GM18519 (cell line): ENCODE data around the gene GSS.

Experiments used
- ATAC-seq: cut with Tn5 transposase; IDR thresholded peaks from one replicate; pipeline ENCODE4 v1.9.1; 2021; ENCODE audit warnings: mild to moderate bottlenecking, moderate library complexity; ENCODE audit not compliant: unreplicated experiment, low FRiP score

GSS gene

DNA sequence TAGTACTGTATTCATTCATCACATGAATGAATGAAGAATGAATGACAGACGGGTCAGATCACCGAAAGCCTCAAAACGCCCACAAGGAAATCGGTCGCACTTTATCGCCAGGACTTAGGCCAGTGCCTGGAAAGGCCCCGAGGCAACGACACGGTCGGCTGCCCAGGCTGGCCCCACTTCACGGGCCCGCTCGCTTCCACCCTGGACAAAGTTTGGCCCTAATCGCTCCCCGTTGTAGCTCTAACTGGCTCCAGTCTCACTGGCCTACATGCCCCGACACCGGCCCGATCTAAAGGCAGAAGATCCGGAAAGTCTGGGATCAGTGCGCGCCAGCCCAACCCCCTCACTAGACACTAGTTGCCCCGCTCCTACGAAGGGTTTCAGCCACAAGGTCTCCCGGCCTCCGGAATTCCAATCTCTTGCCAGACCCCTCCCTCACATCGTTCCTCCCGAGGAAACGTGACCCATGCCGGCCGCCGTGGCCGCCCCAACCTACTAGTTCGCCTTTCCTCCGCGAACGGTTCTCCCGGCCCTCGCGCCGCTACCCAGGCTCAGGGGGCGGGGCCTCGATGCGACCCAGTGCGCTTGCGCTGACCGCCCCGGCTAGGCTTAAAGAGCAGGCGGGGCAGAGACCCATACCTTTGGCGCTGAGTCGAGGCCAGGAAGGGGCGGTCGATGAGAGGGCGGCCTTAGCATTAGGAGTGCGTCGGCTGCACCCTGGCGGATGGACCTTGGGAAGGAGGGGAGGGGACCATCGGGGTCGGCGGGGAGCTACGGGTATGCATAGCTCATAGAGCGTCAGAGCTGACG, at the start of gene GSS, which contains the start of gene MYH7B:
TSS of gene GSS (minus strand) at position 576 of the 810 bp plus-strand sequence. CDS start 3,954 bp downstream, outside the sequence.
TSS of gene MYH7B (plus strand) at position 638 of the 810 bp plus-strand sequence. CDS start 22,138 bp downstream, outside the sequence.
- ATAC-seq = peak; percentile 58

GRCh38 chr20:35004749-35005462, 49.3 kb upstream of the GSS start:
- ATAC-seq = no peak

- no peak for ATAC-seq
These were observed 48.6 kb upstream of the GSS start for GRCh38 chr20:35004051-35004725.

GRCh38 chr20:35003211-35004031, 47.8 kb upstream of the GSS start:
- ATAC-seq = no peak

GRCh38 chr20:35002426-35003210, 47.0 kb upstream of the GSS start:
- ATAC-seq = no peak

- no peak for ATAC-seq
These were observed 46.2 kb upstream of the GSS start for GRCh38 chr20:35001596-35002362.

GRCh38 chr20:35000922-35001595, 45.5 kb upstream of the GSS start:
- ATAC-seq = no peak

DNA sequence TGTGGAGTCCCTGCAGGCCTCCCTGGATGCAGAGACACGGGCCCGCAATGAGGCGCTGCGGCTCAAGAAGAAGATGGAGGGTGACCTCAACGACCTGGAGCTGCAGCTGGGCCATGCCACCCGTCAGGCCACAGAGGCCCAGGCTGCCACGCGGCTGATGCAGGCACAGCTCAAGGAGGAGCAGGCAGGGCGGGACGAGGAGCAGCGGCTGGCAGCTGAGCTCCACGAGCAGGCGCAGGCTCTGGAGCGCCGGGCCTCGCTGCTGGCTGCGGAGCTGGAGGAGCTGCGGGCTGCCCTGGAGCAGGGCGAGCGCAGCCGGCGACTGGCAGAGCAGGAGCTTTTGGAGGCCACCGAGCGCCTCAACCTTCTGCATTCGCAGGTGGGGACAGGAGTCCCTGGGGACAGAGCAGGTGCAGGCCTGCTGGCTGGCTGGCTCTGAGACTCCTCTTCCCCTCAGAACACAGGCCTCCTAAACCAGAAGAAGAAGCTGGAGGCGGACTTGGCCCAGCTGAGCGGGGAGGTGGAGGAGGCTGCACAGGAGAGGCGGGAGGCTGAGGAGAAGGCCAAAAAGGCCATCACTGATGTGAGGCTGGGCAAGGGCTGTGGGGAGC, 44.8 kb upstream of the GSS start:
- ATAC-seq = no peak

GRCh38 chr20:34999782-35000181, 44.2 kb upstream of the GSS start:
- no peak for ATAC-seq

DNA sequence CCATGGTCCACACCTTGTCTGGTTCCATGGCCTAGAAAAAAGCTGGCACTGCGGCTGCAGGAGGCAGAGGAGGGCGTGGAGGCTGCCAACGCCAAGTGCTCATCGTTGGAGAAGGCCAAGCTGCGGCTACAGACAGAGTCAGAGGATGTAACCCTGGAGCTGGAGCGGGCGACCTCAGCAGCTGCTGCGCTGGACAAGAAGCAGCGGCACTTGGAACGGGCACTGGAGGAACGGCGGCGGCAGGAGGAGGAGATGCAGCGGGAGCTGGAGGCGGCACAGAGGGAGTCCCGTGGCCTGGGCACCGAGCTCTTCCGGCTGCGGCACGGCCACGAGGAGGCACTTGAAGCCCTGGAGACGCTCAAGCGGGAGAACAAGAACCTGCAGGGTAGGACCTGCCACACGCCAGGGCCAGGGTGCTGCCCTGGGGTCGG, 43.4 kb upstream of the GSS start:
- no peak for ATAC-seq

GRCh38 chr20:34998331-34998950, 42.8 kb upstream of the GSS start:
- ATAC-seq = no peak

GRCh38 chr20:34997774-34998173, 42.2 kb upstream of the GSS start:
- no peak for ATAC-seq

DNA sequence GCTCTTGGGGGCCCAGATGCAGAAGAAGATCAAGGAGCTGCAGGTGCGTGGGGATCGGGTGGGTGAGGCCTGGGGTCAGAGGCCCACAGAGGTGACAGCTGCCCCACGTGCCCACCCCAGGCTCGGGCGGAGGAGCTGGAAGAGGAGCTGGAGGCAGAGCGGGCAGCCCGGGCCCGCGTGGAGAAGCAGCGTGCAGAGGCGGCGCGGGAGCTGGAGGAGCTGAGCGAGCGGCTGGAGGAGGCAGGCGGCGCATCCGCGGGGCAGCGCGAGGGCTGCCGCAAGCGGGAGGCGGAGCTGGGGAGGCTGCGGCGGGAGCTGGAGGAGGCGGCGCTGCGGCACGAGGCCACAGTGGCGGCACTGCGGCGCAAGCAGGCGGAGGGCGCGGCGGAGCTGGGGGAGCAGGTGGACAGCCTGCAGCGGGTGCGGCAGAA, 41.5 kb upstream of the GSS start:
- ATAC-seq = no peak

GRCh38 chr20:34996243-34997028, 40.8 kb upstream of the GSS start:
- no peak for ATAC-seq

DNA sequence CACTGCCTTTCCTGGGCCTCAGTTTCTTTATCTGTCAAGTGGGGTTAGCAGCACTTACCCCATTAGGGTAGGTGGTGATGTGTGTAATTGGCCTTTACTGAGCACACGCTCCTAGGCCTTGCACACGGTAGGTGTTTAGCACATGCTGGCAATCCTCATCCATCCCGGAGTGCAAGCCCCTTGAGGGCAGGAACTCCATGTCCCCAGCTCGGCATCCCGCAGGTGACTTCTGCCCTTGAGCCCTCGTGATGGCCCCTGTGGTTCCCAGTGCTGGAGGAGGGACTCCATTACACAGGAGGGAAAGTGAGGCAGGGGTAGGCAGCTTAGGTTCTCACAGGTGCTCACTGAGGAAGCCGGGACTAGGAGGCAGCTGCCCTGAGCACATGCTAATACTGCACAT, 40.1 kb upstream of the GSS start:
- no peak for ATAC-seq

GRCh38 chr20:34995192-34995591, 39.6 kb upstream of the GSS start:
- ATAC-seq = no peak
